Left forelimb (tissue), 1 donor: ENCODE results near the gene CCPG1.
"Not testable (repeated sequence)": the region's sequence is repeated elsewhere in the genome, so short reads cannot be mapped to it uniquely, and the experiment has no call there.

Source experiments
- DNase-seq: peaks from one replicate; pipeline ENCODE4 v3.0.0-alpha.2; 2018; ENCODE audit warnings: low spot score

CCPG1 gene, protein sequence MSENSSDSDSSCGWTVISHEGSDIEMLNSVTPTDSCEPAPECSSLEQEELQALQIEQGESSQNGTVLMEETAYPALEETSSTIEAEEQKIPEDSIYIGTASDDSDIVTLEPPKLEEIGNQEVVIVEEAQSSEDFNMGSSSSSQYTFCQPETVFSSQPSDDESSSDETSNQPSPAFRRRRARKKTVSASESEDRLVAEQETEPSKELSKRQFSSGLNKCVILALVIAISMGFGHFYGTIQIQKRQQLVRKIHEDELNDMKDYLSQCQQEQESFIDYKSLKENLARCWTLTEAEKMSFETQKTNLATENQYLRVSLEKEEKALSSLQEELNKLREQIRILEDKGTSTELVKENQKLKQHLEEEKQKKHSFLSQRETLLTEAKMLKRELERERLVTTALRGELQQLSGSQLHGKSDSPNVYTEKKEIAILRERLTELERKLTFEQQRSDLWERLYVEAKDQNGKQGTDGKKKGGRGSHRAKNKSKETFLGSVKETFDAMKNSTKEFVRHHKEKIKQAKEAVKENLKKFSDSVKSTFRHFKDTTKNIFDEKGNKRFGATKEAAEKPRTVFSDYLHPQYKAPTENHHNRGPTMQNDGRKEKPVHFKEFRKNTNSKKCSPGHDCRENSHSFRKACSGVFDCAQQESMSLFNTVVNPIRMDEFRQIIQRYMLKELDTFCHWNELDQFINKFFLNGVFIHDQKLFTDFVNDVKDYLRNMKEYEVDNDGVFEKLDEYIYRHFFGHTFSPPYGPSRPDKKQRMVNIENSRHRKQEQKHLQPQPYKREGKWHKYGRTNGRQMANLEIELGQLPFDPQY

GRCh38 chr15:55408012-55408928, at the start of gene CCPG1, which contains the start of gene PIERCE2:
CCPG1 (minus strand) TSS chr15:55408359; CDS start chr15:55389424, 18,935 bp downstream.
PIERCE2 (plus strand) TSS chr15:55408495; CDS start chr15:55408769, 274 bp downstream.
- peak; percentile 96 for DNase-seq

DNA sequence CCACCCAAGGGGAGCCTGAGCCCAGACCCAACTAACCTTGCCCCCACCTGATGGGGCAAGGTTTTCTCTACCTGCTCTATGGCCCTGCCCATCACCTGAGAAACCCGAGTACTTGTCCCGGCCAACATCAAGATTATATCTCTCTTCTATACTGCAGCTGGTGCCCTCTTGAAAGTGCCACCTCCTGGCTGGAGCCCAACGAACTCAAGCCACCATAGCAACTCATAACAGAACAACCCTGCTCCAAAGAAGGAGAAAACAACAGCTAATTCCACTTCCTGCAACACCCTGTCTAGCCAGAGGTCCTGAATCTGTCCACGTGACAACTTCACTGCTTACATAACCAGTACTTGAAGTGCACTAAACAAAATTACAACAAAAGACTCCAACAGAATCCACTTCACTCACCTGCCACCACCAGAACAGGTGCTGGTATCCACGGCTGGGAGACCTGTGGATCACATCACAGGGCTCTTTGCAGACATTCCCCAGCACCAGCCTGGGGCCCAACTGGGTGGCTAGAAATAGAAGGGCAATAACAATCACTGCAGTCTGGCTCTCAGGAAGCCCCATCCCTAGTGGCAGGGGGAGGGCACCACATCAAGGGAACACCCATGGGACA, 49.4 kb upstream of the CCPG1 start:
- no peak for DNase-seq

DNA sequence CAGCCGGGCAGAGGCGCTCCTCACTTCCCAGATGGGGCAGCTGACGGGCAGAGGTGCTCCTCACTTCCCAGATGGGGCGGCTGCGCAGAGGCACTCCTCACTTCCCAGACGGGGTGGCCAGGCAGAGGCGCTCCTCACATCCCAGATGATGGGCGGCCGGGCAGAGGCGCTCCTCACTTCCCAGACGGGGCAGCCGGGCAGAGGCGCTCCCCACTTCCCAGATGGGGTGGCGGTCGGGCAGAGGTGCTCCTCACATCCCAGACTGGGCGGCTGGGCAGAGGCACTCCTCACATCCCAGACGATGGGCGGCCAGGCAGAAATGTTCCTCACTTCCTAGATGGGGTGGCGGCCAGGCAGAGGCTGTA, 38.9 kb upstream of the CCPG1 start:
- DNase-seq: not testable (repeated sequence)

GRCh38 chr15:55446379-55447029, 38.3 kb upstream of the CCPG1 start:
- DNase-seq: not testable (repeated sequence)

DNA sequence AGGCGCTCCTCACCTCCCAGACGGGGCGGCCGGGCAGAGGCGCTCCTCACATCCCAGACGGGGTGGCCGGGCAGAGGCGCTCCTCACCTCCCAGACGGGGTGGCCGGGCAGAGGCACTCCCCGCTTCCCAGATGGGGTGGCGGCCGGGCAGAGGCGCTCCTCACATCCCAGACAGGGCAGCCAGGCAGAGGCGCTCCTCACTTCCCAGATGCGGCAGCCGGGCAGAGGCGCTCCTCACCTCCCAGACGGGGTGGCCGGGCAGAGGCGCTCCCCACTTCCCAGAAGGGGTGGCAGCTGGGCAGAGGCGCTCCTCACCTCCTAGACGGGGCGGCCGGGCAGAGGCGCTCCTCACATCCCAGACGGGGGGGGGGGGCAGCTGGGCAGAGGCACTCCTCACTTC, 37.8 kb upstream of the CCPG1 start:
- not testable (repeated sequence) for DNase-seq

DNA sequence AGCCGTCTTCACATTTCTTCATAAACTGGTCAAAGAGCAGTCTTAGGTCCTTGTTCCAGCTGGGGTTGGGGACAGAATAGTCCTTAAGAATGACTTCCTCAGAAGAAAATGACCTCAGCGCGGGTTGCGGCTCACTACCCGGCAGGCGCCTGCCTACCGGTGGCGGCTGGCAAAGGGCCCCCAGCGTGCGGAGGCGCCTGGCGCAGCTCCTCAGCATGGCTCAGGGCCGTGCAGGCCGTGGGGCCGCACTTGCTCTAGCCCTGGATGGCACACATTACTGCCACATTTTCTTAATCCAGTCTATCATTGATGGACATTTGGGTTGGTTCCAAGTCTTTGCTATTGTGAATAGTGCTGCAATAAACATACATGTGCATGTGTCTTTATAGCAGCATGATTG, 35.0 kb upstream of the CCPG1 start:
- DNase-seq: not testable (repeated sequence)

- no peak for DNase-seq
These were observed 27.0 kb upstream of the CCPG1 start for GRCh38 chr15:55434989-55435825.

DNA sequence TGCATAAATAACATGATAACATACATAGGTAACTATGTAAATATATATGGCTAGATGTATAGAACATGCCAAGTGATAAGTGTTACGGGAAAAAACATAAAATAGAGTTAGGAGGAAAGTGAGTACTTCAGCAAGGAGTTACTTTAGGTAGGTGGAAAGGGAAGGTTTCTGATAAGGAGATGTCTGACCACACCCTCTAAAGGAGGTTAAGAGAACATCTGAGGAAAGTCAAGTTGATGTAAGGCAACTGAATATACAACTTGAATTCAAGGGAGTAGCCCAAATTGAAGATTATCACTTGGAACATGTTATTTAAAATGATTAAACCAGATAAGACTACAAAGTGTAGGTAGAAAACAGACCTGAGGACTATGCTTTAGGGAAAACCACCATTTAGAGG, 13.9 kb upstream of the CCPG1 start:
- DNase-seq: no peak

- DNase-seq: no peak
These were observed 12.2 kb upstream of the CCPG1 start for GRCh38 chr15:55420171-55420866.

DNA sequence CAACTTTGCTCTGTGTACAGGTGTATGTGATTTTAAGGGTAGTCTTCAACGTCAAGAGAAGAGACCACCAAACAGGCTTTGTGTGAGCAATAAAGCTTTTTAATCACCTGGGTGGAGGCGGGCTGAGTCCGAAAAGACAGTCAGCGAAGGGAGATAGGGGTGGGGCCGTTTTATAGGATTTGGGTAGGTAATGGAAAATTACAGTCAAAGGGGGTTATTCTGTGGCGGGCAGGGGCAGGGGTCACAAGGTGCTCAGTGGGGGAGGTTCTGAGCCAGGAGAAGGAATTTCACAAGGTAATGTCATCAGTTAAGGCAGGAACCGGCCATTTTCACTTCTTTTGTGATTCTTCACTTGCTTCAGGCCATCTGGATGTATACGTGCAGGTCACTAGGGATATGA, 9.5 kb upstream of the CCPG1 start:
- DNase-seq: not testable (repeated sequence)

DNA sequence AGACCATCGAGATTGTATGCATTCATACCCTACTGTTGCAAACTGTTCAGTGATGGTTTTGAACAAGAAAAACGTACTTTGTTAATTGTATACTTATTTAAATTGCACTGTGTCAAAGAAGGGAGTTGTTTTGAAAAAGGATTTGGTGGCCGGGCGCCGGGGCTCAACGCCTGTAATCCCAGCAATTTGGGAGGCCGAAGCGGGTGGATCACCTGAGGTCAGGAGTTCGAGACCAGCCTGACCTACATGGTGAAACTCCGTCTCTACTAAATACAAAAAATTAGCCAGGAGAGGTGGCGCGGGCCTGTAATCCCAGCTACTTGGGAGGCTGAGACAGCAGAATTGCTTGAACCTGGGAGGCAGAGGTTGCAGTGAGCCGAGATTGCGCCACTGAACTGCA, 817 bp upstream of the CCPG1 start:
- not testable (repeated sequence) for DNase-seq

DNA sequence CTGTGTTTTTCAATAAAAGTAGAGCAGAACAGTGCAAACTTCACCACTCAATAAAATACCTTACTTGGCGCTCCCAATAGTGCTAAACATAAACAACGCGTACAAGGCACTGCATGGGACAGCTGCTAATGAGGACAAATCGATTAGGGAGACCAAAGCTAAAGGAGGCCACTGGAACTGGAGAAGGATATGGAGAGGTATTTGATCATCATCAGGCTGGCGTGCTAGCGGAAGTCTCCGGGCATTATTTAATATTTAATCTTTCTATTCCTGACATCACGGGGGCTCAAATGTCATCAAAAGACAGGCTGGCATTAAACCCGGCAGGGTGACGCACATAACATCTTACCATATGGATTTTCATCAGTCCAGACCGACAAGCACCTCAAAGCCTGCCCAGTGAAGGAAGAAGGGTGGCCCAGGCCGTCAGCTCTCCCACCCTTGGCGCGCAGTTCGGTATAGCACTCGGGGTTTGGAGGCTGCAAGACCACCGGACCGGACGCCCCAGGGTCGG, 604 bp downstream of the CCPG1 start:
- DNase-seq: no peak

GRCh38 chr15:55403531-55403930, 4.6 kb downstream of the CCPG1 start:
- DNase-seq: no peak

- no peak for DNase-seq
These were observed 5.5 kb downstream of the CCPG1 start for GRCh38 chr15:55402707-55403106.

GRCh38 chr15:55401786-55402246, 6.3 kb downstream of the CCPG1 start:
- DNase-seq: no peak

DNA sequence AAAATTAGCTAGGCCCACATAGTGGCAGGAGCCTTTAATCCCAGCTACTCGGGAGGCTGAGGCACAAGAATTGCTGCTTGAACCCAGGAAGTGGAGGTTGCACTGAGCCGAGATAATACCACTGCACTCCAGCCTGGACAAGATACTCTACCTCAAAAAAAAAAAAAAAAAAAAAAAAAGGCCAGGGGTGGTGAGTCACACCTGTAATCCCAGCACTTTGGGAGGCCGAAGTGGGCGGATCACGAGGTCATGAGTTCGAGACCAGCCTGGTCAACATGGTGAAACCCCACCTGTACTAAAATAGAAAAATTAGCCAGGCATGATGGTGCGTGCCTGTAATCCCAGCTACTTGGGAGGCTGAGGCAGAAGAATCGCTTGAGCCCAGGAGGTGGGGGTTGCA, 8.1 kb downstream of the CCPG1 start:
- DNase-seq: not testable (repeated sequence)

GRCh38 chr15:55398243-55398642, 9.9 kb downstream of the CCPG1 start:
- no peak for DNase-seq

GRCh38 chr15:55394694-55395093, 13.5 kb downstream of the CCPG1 start:
- no peak for DNase-seq

DNA sequence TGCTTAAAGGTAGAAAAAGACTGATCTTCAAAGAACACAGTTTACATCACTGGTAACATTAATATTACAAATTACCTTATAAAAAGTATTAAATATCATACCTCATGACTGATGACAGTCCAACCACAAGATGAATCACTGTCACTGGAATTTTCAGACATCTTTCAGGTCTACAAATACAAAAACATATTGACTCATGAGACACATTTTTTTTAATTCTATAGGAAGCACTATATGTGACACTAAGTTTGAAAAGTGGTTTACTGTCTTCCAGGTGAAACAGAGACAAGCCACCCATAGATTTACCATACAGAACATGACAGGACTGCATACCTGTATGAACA, 18.9 kb downstream of the CCPG1 start:
- no peak for DNase-seq
